ENCODE measurements around the gene EGFL8. TPM values are rescaled to one million over a fixed set of nuclear protein-coding genes. Genes with fewer than 3 reads are reported as not detected.

EGFL8 gene
- total and polyA plus RNA-seq, 12 donors = 6.7 to 32.8 (median 8.4) TPM

DNA sequence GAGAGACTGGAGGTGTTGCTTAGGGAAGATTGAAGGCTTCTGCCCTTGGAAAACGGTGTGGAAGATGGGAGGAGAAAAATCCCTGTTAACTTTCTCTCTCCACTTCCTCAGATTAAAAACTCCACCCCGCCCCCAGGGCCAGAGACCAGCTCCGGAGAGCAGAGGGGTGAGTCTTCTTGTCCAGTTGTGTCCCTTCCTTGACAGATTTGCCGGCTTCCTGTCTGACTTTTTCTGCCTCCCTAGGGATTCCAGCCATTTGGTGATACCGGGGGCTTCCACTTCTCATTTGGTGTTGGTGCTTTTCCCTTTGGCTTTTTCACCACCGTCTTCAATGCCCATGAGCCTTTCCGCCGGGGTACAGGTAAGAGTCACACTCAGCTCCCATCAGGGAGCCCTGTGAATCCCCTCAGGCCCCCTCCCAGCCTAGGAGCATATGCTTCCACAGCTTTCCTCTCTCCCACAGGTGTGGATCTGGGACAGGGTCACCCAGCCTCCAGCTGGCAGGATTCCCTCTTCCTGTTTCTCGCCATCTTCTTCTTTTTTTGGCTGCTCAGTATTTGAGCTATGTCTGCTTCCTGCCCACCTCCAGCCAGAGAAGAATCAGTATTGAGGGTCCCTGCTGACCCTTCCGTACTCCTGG, 15.5 kb downstream of the EGFL8 start:
- 54 to 55% methylated on average over 10 of the region's 10 CpGs for WGBS, 2 donors
- TF ChIP-seq CTCF (IDR thresholded peaks at IDR 0.05) = no peak
- Histone ChIP-seq H3K4me1 (peaks cover 14 to 81% (median 62%) of the 10 kb centered on the region in 9 donors), H3K36me3 (peaks cover 0 to 47% (median 11%) of the 10 kb centered on the region in 9 donors), H3K27ac (peak overlapping the region in 8 of 10 donors; percentile 93 to 98 (median 94)), H3K9me3 (no peaks in the 10 kb centered on the region), H3K4me3 (peak overlapping the region in 6 of 10 donors; percentile 67 to 91 (median 87)), H3K27me3 (no peaks in the 10 kb centered on the region)
- no peak for ATAC-seq
- DNase-seq = no peak
- intact Hi-C loops (cut with DNase I) = loop anchor here in 4 of 10 donors (2.0 to 10.0 kb wide), 3 partner anchors 15 to 1025 kb away; partner anchors contain the start of genes ATF6B (in 3 of the 4), HSD17B8 (in 1 of the 4), RING1 (in 1 of the 4) and RXRB (in 1 of the 4)

GRCh38 chr6:32181148-32181702, 16.8 kb downstream of the EGFL8 start:
- Histone ChIP-seq H3K27me3 (no peaks in the 10 kb centered on the region), H3K27ac (peak overlapping the region in 4 of 10 donors; percentile 5 to 99 (median 59)), H3K4me3 (no peak overlapping the region), H3K36me3 (peaks cover 0 to 54% (median 11%) of the 10 kb centered on the region in 9 donors), H3K4me1 (peaks cover 16 to 83% (median 58%) of the 10 kb centered on the region in 9 donors), H3K9me3 (no peaks in the 10 kb centered on the region)
- TF ChIP-seq CTCF (IDR thresholded peaks at IDR 0.05) = no peak
- ATAC-seq (no peak), DNase-seq (no peak)
- intact Hi-C loops (cut with DNase I) = no loop called here
- WGBS, 2 donors = 85 to 90% methylated on average over 15 of the region's 15 CpGs

DNA sequence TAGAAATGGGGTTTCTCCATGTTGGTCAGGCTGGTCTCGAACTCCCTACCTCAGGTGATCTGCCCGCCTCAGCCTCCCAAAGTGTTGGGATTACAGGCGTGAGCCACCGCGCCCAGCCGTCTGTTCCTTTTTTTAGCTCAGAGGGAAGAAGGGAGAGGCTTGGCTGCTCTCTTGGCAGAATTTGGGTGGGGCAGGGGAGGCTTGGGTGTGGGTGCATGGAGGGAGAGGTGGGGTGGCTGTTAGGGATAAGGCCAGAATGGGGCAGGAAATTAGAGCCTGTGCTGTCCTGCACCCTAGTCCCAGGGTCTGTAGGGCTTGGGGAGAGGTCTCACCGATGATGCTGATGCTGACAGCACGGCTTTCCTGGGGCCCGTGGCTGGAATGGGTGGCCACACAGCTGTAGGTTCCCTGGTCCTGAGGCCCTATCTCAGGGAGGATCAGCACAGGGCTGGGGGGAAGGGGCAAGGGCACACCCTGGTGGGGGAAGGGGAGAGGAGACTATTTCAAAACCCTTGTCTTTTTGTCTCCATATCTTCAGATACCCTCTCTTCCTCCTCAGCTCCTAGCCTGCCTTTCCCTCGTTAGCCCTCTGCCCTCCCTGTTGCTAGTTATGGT, 17.6 kb downstream of the EGFL8 start:
- Histone ChIP-seq H3K4me1 (peaks cover 16 to 83% (median 59%) of the 10 kb centered on the region in 9 donors), H3K27ac (peak overlapping the region in 8 of 10 donors; percentile 19 to 99 (median 61)), H3K36me3 (peaks cover 0 to 62% (median 15%) of the 10 kb centered on the region in 9 donors), H3K9me3 (no peaks in the 10 kb centered on the region), H3K4me3 (no peak overlapping the region), H3K27me3 (no peaks in the 10 kb centered on the region)
- intact Hi-C loops (cut with DNase I) = no loop called here
- WGBS, 2 donors = 70 to 87% methylated on average over 10 of the region's 10 CpGs
- TF ChIP-seq CTCF (IDR thresholded peaks at IDR 0.05) = no peak
- no peak for DNase-seq
- ATAC-seq = no peak

DNA sequence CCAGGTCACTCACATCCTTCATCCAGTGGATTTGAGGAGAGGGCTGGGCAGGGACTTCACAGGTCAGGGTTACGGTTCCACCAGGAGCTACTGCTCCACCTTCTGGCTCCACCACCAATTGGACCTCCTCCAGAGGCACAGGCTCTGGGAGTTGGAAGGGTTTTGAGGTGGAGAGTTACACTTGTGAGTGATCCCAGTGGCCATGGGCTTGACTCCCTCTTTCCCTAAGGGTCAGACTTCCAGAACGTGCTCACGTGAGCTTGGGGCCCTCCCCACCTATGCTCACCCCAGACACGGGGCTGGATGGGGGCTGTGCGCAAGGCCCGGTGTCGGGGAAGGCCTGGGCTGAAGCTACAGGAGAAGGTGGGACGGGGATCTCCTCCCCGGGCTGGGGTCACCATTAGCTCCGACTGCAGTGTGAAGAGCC, 18.2 kb downstream of the EGFL8 start:
- H3K27ac ChIP-seq = peak overlapping the region in 9 of 10 donors; percentile 19 to 99 (median 57)
- no peak for TF ChIP-seq CTCF (IDR thresholded peaks at IDR 0.05)
- H3K9me3 ChIP-seq = no peaks in the 10 kb centered on the region
- no peaks in the 10 kb centered on the region for H3K27me3 ChIP-seq
- ATAC-seq (no peak), DNase-seq (no peak)
- no peak overlapping the region for H3K4me3 ChIP-seq
- 82 to 90% methylated on average over 10 of the region's 10 CpGs for WGBS, 2 donors
- H3K36me3 ChIP-seq = peaks cover 0 to 67% (median 20%) of the 10 kb centered on the region in 9 donors
- peaks cover 16 to 87% (median 59%) of the 10 kb centered on the region in 9 donors for H3K4me1 ChIP-seq
- intact Hi-C loops (cut with DNase I) = no loop called here

All from heart right ventricle (tissue), 16 donors.